GM06990 (cell line): ENCODE data around the gene HIPK3.

Experiments
- DNase-seq: peaks from one replicate; pipeline ENCODE4 v3.0.0-alpha.2; 2011; ENCODE audit not compliant: insufficient read length; ENCODE audit errors: extremely low read depth
- H3K27me3 ChIP-seq: replicated peaks from 2 replicates; pipeline ENCODE4 v1.6.0; 2011; ENCODE audit warnings: low read length; ENCODE audit not compliant: control insufficient read depth, insufficient read depth
- H3K36me3 ChIP-seq: 2 replicates; pipeline ENCODE4 v1.5.1; 2011; ENCODE audit warnings: low read length; ENCODE audit not compliant: control insufficient read depth, insufficient read depth
- H3K4me3 ChIP-seq: replicated peaks from 2 replicates; pipeline ENCODE4 v1.5.1; 2011; ENCODE audit warnings: low read depth, mild to moderate bottlenecking, control low read depth, low read length
- CTCF ChIP-seq: IDR thresholded peaks from 2 replicates; pipeline ENCODE4 v1.5.1; 2011; ENCODE audit warnings: low read length, control low read depth, mild to moderate bottlenecking, inconsistent platforms; ENCODE audit not compliant: insufficient read depth, poor library complexity, severe bottlenecking

HIPK3 gene

GRCh38 chr11:33383075-33383919 lies 126.1 kb downstream of the HIPK3 start:
- Histone ChIP-seq H3K27me3 (no peaks in the 10 kb centered on the region), H3K4me3 (no peak overlapping the region), H3K36me3 (no peaks in the 10 kb centered on the region)
- DNase-seq: peak; percentile 37
- TF ChIP-seq CTCF: no peak

- no peak for TF ChIP-seq CTCF
- Histone ChIP-seq H3K4me3 (no peak overlapping the region), H3K27me3 (no peaks in the 10 kb centered on the region), H3K36me3 (no peaks in the 10 kb centered on the region)
- no peak for DNase-seq
These were observed 126.7 kb downstream of the HIPK3 start for GRCh38 chr11:33383920-33384209.

GRCh38 chr11:33384220-33384619 lies 127.0 kb downstream of the HIPK3 start:
- no peak for TF ChIP-seq CTCF
- DNase-seq: no peak
- Histone ChIP-seq H3K36me3 (no peaks in the 10 kb centered on the region), H3K27me3 (no peaks in the 10 kb centered on the region), H3K4me3 (no peak overlapping the region)

- H3K27me3 ChIP-seq: no peaks in the 10 kb centered on the region
- no peak overlapping the region; the same call in 1 of the 2 replicates for H3K4me3 ChIP-seq
- H3K36me3 ChIP-seq: no peaks in the 10 kb centered on the region
- DNase-seq: peak; percentile 30
- TF ChIP-seq CTCF: no peak
These were observed 130.4 kb downstream of the HIPK3 start for GRCh38 chr11:33387581-33387980.

- TF ChIP-seq CTCF: no peak
- Histone ChIP-seq H3K27me3 (no peaks in the 10 kb centered on the region), H3K36me3 (no peaks in the 10 kb centered on the region), H3K4me3 (no peak overlapping the region)
- DNase-seq: peak; percentile 51
These were observed 130.8 kb downstream of the HIPK3 start for GRCh38 chr11:33387996-33388395.
